Head of caudate nucleus (tissue), 42 donors: ENCODE results near the gene BPIFA1.

ENCODE experiments used
- DNase-seq, 42 donors: peaks; one replicate each; pipeline versions ENCODE4 v3.0.0 to v3.0.0-alpha.2; 2020 to 2021; ENCODE audit warnings: mixed read lengths in 7 of 42
- intact Hi-C: fragments of 100-400 bp; cut with DNase I; formaldehyde crosslinking; loops from one replicate; pipeline ENCODE4 v1.15.0; 2022

The BPIFA1 gene

GRCh38 chr20:33275215-33275614 lies 39.4 kb downstream of the BPIFA1 start:
- intact Hi-C loops = no loop called here
- DNase-seq = peak in 1 of 42 donors; percentile 1

GRCh38 chr20:33275871-33276270 lies 40.1 kb downstream of the BPIFA1 start:
- DNase-seq = peak in 2 of 42 donors; percentile 2 to 3
- intact Hi-C loops = no loop called here

- intact Hi-C loops = no loop called here
- peak in 4 of 42 donors; percentile 1 to 12 (median 8) for DNase-seq
These were observed 40.7 kb downstream of the BPIFA1 start for GRCh38 chr20:33276303-33277113.

- peak in 5 of 42 donors; percentile 3 to 28 (median 19) for DNase-seq
- intact Hi-C loops = no loop called here
These were observed 42.0 kb downstream of the BPIFA1 start for GRCh38 chr20:33277471-33278441.

GRCh38 chr20:33278700-33279099 lies 42.9 kb downstream of the BPIFA1 start:
- peak in 2 of 42 donors; percentile 5 to 16 for DNase-seq
- intact Hi-C loops = no loop called here

- DNase-seq = peak in 1 of 42 donors; percentile 3
- intact Hi-C loops = no loop called here
These were observed 43.6 kb downstream of the BPIFA1 start for GRCh38 chr20:33279261-33279910.

GRCh38 chr20:33280000-33280680 lies 44.3 kb downstream of the BPIFA1 start:
- intact Hi-C loops = no loop called here
- peak in 1 of 42 donors; percentile 5 for DNase-seq

- intact Hi-C loops = no loop called here
- no peak for DNase-seq
These were observed 45.0 kb downstream of the BPIFA1 start for GRCh38 chr20:33280775-33281174.

GRCh38 chr20:33281550-33282146 lies 45.9 kb downstream of the BPIFA1 start:
- intact Hi-C loops = no loop called here
- peak; percentile 16 to 85 (median 61) for DNase-seq

- DNase-seq = no peak
- intact Hi-C loops = no loop called here
These were observed 46.6 kb downstream of the BPIFA1 start for GRCh38 chr20:33282196-33282934.

GRCh38 chr20:33282991-33283555 lies 47.3 kb downstream of the BPIFA1 start, which contains the start of gene BPIFB1:
Gene BPIFB1 (plus strand): TSS chr20:33283214. CDS start chr20:33286074, 2,860 bp downstream.
- intact Hi-C loops = no loop called here
- no peak for DNase-seq

GRCh38 chr20:33284284-33284683 lies 48.5 kb downstream of the BPIFA1 start:
- no peak for DNase-seq
- intact Hi-C loops = no loop called here

- intact Hi-C loops = no loop called here
These were observed 49.1 kb downstream of the BPIFA1 start for GRCh38 chr20:33284937-33285336.

GRCh38 chr20:33285861-33286495 lies 50.2 kb downstream of the BPIFA1 start:
- intact Hi-C loops = no loop called here
- no peak for DNase-seq

More at GRCh38 chr20:33284937-33285336, 49.1 kb downstream of the BPIFA1 start:
- DNase-seq = no peak

GRCh38 chr20:33287884-33288283 lies 52.1 kb downstream of the BPIFA1 start:
- DNase-seq = no peak
- intact Hi-C loops = no loop called here

- intact Hi-C loops = loop anchor here (10.0 kb wide), 2 partner anchors 196 to 386 kb away; no protein-coding TSS in a partner anchor
- DNase-seq = no peak
These were observed 55.1 kb downstream of the BPIFA1 start for GRCh38 chr20:33290852-33291251.

- DNase-seq = no peak
- intact Hi-C loops = loop anchor here (10.0 kb wide), 2 partner anchors 197 to 387 kb away; no protein-coding TSS in a partner anchor
These were observed 55.6 kb downstream of the BPIFA1 start for GRCh38 chr20:33291416-33291815.
